KOPT-K1 (cell line): ENCODE data around the gene IGFBP3.

Experiments used
- H3K27ac ChIP-seq: fragments of 200-600 bp; sonication (generic); 2 replicates; pipeline ENCODE4 v1.5.1; 2016; ENCODE audit warnings: antibody characterized with exemption, mild to moderate bottlenecking, low read depth, low read length; ENCODE audit not compliant: poor library complexity, severe bottlenecking
- H3K36me3 ChIP-seq: fragments of 200-600 bp; sonication (generic); 2 replicates; pipeline ENCODE4 v1.5.1; 2017; ENCODE audit warnings: antibody characterized with exemption, mild to moderate bottlenecking, low read length, moderate library complexity; ENCODE audit not compliant: insufficient read depth
- H3K9me3 ChIP-seq: fragments of 200-600 bp; sonication (generic); 2 replicates; pipeline ENCODE4 v1.5.1; 2017; ENCODE audit warnings: antibody characterized with exemption, low read length, mild to moderate bottlenecking; ENCODE audit not compliant: insufficient read depth, poor library complexity, severe bottlenecking

The IGFBP3 gene

DNA sequence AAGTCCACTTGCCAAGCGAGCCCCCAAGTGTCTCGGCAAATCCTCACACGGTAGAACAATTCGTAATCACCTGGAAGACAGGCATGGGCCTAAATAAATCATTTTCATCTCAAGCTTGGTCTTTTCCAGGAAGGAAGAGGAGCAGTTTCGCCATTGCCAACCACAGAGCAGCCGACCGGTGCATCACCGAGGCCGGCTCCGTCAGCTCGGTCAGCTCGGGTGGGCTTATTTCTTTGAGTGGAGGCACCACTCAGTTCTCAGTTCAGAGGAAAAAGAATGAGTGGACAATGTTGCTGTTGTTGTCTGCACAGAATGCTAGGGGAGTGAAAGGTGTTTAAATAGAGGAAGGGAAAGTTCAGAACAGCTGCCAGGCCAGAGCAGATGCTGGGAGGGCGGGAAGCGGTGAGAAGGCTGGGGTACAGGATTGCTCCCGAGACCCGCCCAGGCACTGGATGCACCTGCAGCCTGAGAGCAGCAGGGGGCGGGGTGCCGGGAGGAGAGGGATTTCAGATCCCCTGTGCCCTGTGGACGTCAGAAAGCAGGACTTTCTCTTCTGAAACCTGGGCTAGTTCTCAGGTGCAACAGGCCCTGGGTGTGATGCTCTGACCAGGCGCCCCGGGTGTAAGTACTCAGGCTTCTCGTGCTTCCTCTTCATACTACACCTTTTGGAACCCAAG is 17.7 kb upstream of the IGFBP3 start:
- Histone ChIP-seq H3K36me3 (no peaks in the 10 kb centered on the region), H3K27ac (no peak overlapping the region), H3K9me3 (peaks cover 6% of the 10 kb centered on the region)

DNA sequence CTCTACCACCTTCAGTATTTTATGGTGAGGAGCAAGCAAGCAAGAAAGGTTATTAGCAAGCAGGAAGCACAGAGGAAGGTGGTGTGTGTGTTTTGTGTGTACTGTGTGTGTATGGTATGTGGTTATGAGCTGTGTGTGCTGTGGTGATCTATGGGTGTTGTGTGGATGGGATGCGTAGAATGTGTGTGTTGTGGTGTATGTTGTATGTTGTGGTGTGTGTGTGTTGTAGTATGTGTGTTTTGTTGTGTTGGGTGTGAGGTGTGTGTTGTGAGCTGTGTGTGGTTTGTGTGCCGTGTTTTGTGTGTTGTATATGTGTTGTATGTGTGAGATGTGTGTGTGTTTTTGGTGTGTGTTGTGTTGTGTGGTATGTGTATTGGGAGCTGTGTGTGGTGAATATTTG is 16.8 kb upstream of the IGFBP3 start:
- no peaks in the 10 kb centered on the region for H3K36me3 ChIP-seq
- H3K9me3 ChIP-seq = peaks cover 6% of the 10 kb centered on the region
- no peak overlapping the region for H3K27ac ChIP-seq

DNA sequence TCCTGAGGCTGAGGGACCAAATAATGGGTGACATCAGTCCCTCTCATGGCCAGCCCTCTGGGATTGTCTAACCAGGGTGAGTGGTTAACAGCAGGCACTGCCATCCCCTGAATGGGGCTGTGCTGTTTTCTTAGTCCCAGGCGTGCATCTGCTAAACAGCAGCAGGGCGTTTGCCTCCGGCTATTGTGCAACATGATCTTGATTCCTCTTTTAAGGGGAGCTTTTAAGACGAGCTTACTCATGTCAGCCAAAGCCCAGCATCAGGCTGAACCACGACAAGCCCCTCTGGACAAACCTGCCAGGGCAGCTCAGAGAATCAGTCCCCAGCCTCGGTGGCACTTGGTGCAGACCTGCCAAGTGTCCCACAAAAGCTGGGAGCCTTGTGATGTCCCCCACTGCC is 16.2 kb upstream of the IGFBP3 start:
- peaks cover 6% of the 10 kb centered on the region for H3K9me3 ChIP-seq
- H3K36me3 ChIP-seq = no peaks in the 10 kb centered on the region
- H3K27ac ChIP-seq = no peak overlapping the region

DNA sequence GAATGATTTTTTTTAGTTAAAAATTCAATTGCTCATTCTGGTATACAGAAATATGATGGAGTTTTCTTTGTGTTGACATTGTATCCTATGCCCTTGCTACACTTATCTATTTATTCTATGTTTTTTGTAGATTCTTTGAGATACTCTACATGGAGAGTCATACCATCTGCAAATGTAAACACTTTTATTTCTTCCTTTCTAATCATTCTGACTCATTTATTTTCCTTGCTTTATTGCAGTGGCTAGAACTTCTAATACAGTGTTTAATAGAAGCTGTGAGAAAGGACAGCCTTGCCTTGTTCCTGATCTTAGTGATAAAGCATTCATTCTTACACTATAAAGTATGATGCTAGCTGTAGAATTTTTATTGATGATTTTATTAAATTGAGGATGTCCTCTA is 9.9 kb upstream of the IGFBP3 start:
- no peaks in the 10 kb centered on the region for H3K36me3 ChIP-seq
- no peak overlapping the region for H3K27ac ChIP-seq
- H3K9me3 ChIP-seq = no peaks in the 10 kb centered on the region

DNA sequence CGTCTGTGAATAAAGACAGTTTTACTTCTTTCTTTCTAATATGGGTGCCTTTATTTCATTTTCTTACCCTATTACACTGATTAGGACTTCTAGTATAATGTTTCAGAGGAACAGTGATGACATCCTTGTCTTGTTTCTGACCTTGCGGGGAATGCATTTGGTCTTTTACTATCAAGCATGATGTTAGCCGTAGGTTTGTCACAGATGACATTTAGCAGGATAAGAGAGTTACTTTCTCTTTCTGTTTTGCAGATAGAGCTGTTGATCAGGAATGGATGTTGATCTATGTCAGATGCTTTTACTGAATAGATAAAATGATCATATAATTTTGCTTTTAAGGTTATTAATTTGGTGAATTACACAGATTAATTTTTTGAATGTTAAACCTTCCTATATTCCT is 6.6 kb upstream of the IGFBP3 start:
- no peaks in the 10 kb centered on the region for H3K36me3 ChIP-seq

DNA sequence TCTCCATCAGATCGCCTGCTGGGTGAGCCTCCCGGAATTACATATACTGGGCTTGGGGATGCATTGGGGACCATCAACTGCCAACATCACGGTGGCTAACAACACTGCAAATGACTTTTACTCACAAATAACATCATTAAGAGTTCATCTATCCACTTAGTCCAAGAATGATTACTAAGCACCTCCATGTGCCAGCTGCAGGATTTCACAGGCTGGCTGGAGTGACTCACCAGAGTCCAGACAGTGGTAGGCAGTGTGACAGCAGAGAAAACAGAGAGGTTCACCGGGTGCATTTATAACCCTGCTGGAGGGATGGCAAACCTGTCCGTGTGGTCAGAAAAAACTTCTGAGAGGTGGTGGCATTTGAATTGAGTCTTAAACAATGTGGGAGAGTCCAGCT is 3.2 kb upstream of the IGFBP3 start:
- H3K36me3 ChIP-seq = no peaks in the 10 kb centered on the region
- no peaks in the 10 kb centered on the region for H3K9me3 ChIP-seq
- H3K27ac ChIP-seq = no peak overlapping the region

More for the DNA sequence above, 6.6 kb upstream of the IGFBP3 start:
- Histone ChIP-seq H3K27ac (no peak overlapping the region), H3K9me3 (no peaks in the 10 kb centered on the region)

DNA sequence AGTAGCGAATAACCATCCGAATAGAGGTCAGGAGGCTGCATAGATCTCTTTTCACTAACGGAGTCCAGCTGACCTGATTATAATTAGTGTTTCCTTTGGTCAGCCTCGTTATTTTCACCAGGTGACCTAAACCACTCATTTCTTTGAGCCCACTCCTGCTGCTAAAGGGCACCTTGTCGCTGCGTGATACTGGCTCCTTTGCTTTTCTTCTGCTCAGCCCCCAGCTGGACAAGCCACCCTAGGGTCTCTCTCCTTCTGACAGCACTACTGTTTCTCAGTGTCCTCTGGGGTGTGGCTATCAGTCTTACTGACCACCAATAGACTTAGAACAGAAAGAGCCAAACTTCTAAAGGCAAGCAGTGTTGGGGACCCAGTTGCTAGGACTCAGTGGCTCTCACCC is 2.7 kb upstream of the IGFBP3 start:
- H3K36me3 ChIP-seq = no peaks in the 10 kb centered on the region
- no peak overlapping the region for H3K27ac ChIP-seq
- no peaks in the 10 kb centered on the region for H3K9me3 ChIP-seq

DNA sequence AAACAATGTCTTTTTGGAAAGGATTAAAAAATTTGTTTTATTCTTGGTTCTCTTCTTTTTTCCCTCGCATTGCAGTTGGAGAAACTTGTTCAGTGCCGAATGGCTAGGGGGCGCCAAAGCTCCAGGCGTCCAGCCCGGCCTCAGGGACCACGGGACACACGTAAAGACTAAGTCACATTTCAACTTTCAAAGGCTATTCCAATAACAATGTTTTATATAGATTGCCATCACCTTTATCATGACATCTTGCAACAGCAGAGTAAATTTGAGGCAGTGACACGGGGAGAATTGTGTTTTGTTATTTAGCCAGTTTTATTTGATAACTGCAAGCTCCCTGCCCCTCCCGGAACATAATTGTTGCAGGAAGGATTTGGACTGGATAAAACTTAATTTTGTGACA is 2.2 kb upstream of the IGFBP3 start:
- Histone ChIP-seq H3K36me3 (no peaks in the 10 kb centered on the region), H3K9me3 (no peaks in the 10 kb centered on the region), H3K27ac (no peak overlapping the region)

DNA sequence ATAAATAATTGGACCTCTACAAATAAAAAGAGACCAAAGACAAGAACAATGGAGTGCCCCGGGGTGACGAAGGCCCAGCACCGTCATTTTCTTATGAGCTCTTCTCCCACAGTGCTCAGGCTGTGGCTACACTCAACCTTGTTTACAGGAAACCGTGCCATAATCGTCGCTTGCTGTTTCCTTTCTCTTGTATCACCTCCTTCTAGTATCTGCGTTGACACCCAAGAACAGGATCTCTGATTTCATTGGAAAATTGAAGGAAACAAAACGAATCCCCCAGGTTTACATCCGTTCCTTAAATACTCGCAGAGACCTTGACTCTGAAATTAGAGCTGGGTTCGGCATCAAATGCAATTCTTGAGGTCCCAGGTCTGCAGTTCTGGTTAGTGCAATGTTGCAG is 1.7 kb upstream of the IGFBP3 start:
- Histone ChIP-seq H3K36me3 (no peaks in the 10 kb centered on the region), H3K27ac (no peak overlapping the region), H3K9me3 (no peaks in the 10 kb centered on the region)

DNA sequence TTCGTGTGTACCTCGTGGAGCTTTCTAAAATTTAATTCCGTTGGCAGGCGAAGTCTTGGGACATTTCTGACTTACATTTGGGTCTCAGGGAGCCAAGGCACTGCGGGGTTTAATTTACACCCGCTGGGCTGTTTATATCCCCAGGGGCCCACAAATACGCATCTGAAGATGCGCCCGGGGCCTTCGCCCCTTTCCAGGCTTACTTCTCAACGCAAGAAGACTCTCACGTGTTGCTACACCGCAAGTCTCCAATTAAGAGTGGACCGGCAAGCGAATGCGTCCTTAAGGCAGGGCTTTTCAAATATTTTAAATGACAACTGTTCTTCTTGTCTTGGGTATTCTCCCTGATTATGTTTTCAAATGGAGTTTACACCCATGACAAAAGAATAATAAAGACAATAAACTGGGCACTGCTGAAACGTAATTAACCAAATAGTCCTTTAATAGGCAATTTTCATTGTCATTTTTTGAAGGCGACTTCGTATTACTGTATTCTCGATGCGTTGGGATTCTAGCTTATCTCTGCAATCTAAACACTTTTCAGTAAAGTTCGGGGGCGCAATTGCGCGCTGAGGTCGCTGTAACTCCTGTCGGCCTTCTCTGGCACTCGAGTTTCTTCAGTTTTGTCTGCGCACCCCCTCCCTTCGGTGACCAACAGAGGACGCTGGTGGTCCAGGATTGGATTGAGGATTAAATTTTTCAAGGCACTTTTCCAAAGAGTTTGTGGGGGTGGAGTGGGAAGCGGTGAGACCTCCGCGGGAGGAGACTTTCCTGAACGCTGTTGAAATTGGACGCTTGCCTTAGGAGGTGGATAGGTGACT is 837 bp upstream of the IGFBP3 start:
- no peaks in the 10 kb centered on the region for H3K9me3 ChIP-seq
- H3K27ac ChIP-seq = no peak overlapping the region
- H3K36me3 ChIP-seq = no peaks in the 10 kb centered on the region

DNA sequence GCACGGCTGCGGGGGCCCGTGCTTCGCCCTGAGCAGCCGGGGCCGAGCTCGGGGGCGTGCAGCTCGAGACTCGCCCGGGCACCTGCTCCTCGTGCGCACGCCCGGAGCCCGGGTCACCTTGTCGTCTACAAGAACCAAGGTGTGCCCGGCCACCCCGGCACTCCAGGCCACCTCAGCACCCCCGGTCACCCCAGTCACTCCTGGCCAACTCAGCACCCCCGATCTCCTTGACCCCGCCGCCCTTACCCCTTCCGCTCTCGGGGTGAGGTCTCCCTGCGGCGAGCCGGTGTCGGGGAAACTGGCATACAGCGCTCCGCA is 268 bp upstream of the IGFBP3 start:
- Histone ChIP-seq H3K36me3 (no peaks in the 10 kb centered on the region), H3K27ac (no peak overlapping the region), H3K9me3 (no peaks in the 10 kb centered on the region)

DNA sequence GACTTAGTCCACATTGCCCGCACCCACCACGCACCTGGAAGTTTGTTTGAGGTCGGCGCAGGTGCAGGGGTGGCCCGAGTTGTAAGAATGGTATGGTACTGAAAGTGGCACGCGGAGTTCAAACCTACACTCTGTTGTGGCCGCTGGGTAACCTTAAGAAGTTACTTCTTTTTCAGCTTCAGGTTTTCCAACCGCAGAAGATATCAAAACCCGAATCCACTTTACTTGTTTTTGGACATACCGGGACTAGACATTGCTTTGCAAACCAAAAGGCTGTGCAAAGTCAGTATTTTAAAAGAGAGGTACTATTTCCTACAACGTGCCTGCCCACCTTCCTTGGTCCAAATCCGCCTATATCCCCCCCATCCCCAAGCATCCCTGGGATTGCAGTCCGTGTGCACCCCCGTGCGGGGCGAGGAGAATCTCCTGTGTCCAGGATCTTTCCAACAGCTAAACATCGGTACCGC is 1.0 kb downstream of the IGFBP3 start:
- H3K9me3 ChIP-seq = no peaks in the 10 kb centered on the region
- H3K27ac ChIP-seq = no peak overlapping the region
- H3K36me3 ChIP-seq = no peaks in the 10 kb centered on the region

DNA sequence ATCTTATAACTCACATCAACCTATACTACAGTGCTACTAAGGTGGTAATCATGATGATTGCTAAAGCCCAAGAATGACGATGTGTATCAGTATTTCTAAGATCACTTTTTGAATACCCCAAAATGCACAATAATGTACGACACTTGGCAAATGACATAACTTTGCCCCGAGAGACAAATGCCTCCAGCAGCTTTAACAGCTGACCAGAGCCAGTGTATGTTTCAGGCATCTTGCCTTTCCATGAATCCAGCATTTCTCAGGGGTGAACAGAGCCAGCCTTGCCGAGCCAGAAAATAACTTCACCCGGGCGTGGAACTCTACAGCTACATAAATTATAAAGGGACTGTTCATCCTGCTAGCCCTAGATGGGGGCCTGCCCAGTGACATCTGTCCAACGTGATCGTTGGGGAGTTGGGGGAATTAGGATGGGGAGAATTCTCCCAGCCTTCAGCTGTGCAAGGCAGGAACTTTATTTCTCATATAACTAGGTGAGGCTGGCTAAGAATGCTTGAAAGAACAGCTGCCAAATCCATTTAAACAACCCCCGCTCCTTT is 1.8 kb downstream of the IGFBP3 start:
- H3K36me3 ChIP-seq = no peaks in the 10 kb centered on the region
- H3K9me3 ChIP-seq = no peaks in the 10 kb centered on the region
- no peak overlapping the region for H3K27ac ChIP-seq

DNA sequence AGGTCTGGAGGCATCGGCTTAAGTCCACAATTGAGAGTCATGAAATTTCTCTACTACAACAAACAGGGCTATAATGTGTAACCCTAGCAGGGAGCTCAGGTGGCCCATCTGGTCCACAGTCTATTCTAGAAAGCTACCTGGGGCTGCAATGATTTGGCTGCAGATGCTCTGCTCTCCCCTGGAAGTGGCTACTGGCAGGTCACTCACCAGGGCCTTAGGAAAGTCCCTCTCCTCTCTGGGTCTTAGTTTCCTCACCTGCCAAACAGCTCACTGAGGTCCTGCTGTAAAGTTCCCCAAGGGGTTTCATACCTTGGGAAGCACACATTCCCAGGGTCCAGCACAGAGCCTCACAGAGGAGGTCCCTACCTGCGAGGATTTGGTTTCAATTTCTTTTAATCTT is 2.5 kb downstream of the IGFBP3 start:
- Histone ChIP-seq H3K9me3 (no peaks in the 10 kb centered on the region), H3K36me3 (no peaks in the 10 kb centered on the region), H3K27ac (no peak overlapping the region)

DNA sequence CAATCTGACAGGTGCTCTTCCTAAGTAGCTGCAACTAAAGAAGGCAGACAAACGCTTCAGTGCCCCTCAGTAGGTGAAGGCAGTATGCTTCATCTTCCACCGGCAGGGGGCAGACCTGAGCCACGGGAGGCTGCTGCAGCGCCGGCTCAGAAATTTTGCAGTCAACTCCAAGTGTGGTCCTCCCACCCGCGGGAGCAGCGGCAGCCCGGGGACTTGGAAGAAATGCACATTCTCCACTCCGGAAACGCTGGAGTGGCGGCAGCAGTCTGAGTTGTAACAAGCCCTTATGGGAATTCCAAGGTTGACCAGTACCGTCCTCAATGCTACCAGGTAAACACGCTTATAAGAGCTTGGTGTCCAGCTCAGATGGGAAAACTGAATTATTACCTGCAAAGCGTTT is 3.4 kb downstream of the IGFBP3 start:
- H3K9me3 ChIP-seq = no peaks in the 10 kb centered on the region
- H3K36me3 ChIP-seq = no peaks in the 10 kb centered on the region
- H3K27ac ChIP-seq = no peak overlapping the region

DNA sequence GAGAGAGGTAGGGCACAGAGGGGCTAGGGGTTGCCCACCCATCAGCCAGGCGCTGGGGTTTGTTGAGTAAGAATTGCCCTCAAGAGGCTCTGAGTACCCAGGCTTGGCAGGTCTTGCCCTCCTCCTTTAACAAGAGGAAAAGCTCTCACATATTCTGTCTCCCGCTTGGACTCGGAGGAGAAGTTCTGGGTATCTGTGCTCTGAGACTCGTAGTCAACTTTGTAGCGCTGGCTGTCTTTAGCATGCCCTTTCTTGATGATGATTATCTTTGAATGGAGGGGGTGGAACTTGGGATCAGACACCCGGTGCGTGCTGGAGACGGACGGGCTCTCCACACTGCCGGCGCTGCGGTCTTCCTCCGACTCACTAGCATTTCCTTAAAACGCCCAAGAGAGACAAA is 4.0 kb downstream of the IGFBP3 start:
- H3K9me3 ChIP-seq = no peaks in the 10 kb centered on the region
- H3K27ac ChIP-seq = no peak overlapping the region
- no peaks in the 10 kb centered on the region for H3K36me3 ChIP-seq
